KMS-11 (cell line): ENCODE measurements around the gene SFRP2.

Experiments used
- H2AFZ ChIP-seq: fragments of 200-600 bp; sonication (generic); 2 replicates; pipeline ENCODE4 v1.6.1; 2016; ENCODE audit warnings: antibody characterized with exemption, mixed run types, low read depth
- H3K27ac ChIP-seq: fragments of 200-600 bp; sonication (generic); 2 replicates; pipeline ENCODE4 v1.6.1; 2016; ENCODE audit warnings: mild to moderate bottlenecking, mixed run types
- H3K27me3 ChIP-seq: fragments of 200-600 bp; sonication (generic); 2 replicates; pipeline ENCODE4 v1.6.1; 2017; ENCODE audit warnings: mild to moderate bottlenecking, low read depth, mixed run types, moderate library complexity; ENCODE audit not compliant: insufficient read depth
- H3K36me3 ChIP-seq: fragments of 200-600 bp; sonication (generic); 2 replicates; pipeline ENCODE4 v1.6.1; 2017; ENCODE audit warnings: mild to moderate bottlenecking, mixed run types; ENCODE audit not compliant: insufficient read depth
- H3K4me1 ChIP-seq: fragments of 200-600 bp; sonication (generic); 2 replicates; pipeline ENCODE4 v1.6.1; 2016; ENCODE audit warnings: mild to moderate bottlenecking, low read depth, mixed run types; ENCODE audit not compliant: poor library complexity, severe bottlenecking
- H3K4me2 ChIP-seq: fragments of 200-600 bp; sonication (generic); 2 replicates; pipeline ENCODE4 v1.7.0; 2016; ENCODE audit warnings: mild to moderate bottlenecking, mixed run types
- H3K4me3 ChIP-seq: fragments of 200-600 bp; sonication (generic); IDR thresholded peaks from 2 replicates; pipeline ENCODE4 v1.6.1; 2017; ENCODE audit warnings: low read depth, low read length, mixed read lengths; ENCODE audit not compliant: insufficient read depth
- H3K79me2 ChIP-seq: fragments of 200-600 bp; sonication (generic); 2 replicates; pipeline ENCODE4 v1.6.1; 2016; ENCODE audit warnings: low read depth, mixed run types; ENCODE audit not compliant: insufficient read depth
- H3K9ac ChIP-seq: fragments of 200-600 bp; sonication (generic); 2 replicates; pipeline ENCODE4 v1.6.1; 2016; ENCODE audit warnings: mild to moderate bottlenecking, mixed run types
- H4K20me1 ChIP-seq: fragments of 200-600 bp; sonication (generic); 2 replicates; pipeline ENCODE4 v1.6.1; 2016; ENCODE audit warnings: mild to moderate bottlenecking, mixed run types; ENCODE audit not compliant: insufficient read depth
- CTCF ChIP-seq: fragments of 200-600 bp; sonication (generic); conservative IDR thresholded peaks from 2 replicates; pipeline ENCODE4 v1.6.1; 2017; ENCODE audit warnings: low read depth, mild to moderate bottlenecking, antibody characterized with exemption, low read length, moderate library complexity, mixed read lengths

The SFRP2 gene

GRCh38 chr4:153780221-153780620 lies 8.7 kb downstream of the SFRP2 start:
- Histone ChIP-seq H3K4me1 (no peaks in the 10 kb centered on the region), H4K20me1 (no peaks in the 10 kb centered on the region), H3K4me2 (no peak overlapping the region), H3K4me3 (no peak overlapping the region), H3K79me2 (no peaks in the 10 kb centered on the region), H2AFZ (no peak overlapping the region), H3K27me3 (no peaks in the 10 kb centered on the region), H3K27ac (no peak overlapping the region), H3K36me3 (no peaks in the 10 kb centered on the region), H3K9ac (no peak overlapping the region)
- no peak for TF ChIP-seq CTCF

- Histone ChIP-seq H3K9ac (no peak overlapping the region), H3K4me3 (no peak overlapping the region), H2AFZ (no peak overlapping the region), H3K36me3 (no peaks in the 10 kb centered on the region), H3K4me2 (no peak overlapping the region), H3K4me1 (no peaks in the 10 kb centered on the region), H3K27me3 (no peaks in the 10 kb centered on the region), H4K20me1 (no peaks in the 10 kb centered on the region), H3K79me2 (no peaks in the 10 kb centered on the region), H3K27ac (no peak overlapping the region)
- TF ChIP-seq CTCF: no peak
These were observed 10.5 kb downstream of the SFRP2 start for GRCh38 chr4:153778383-153778782.

- H3K4me3 ChIP-seq: no peak overlapping the region
- no peaks in the 10 kb centered on the region for H3K27me3 ChIP-seq
- H3K4me2 ChIP-seq: no peak overlapping the region
- H3K79me2 ChIP-seq: no peaks in the 10 kb centered on the region
- no peak overlapping the region for H2AFZ ChIP-seq
- no peaks in the 10 kb centered on the region for H3K36me3 ChIP-seq
- no peaks in the 10 kb centered on the region for H3K4me1 ChIP-seq
- no peak overlapping the region for H3K9ac ChIP-seq
- H3K27ac ChIP-seq: no peak overlapping the region
- H4K20me1 ChIP-seq: no peaks in the 10 kb centered on the region
- no peak for TF ChIP-seq CTCF
These were observed 11.5 kb downstream of the SFRP2 start for GRCh38 chr4:153777421-153777820.

DNA sequence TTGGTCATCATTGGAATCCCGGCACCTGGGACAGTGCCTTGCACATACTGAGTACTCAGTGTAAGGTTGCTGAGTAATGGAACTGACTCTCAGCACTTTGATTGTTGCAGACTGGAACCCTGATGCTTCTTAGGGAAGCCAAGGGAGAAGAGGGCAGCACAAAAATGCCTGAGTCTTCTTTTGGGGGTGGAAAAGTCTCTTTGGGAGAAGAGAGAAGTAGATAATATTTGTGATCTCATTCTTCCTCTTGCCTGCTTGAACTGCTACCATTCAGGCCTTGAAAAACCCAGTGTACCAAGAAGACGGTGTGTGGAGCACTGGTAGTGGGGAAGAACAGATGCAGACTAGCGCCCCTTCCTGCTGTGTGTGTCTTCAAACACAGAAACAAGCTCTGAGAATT lies 12.3 kb downstream of the SFRP2 start:
- no peak for TF ChIP-seq CTCF

GRCh38 chr4:153773236-153773690 lies 15.6 kb downstream of the SFRP2 start:
- Histone ChIP-seq H3K4me3 (no peak overlapping the region), H2AFZ (no peak overlapping the region), H3K79me2 (no peaks in the 10 kb centered on the region), H3K27ac (no peak overlapping the region), H3K27me3 (no peaks in the 10 kb centered on the region), H3K4me2 (no peak overlapping the region), H4K20me1 (no peaks in the 10 kb centered on the region), H3K9ac (no peak overlapping the region), H3K36me3 (no peaks in the 10 kb centered on the region), H3K4me1 (no peaks in the 10 kb centered on the region)
- 0 out of 2 replicates have a peak, but pooled peaks have one; percentile 15 for TF ChIP-seq CTCF

More for the DNA sequence above, 12.3 kb downstream of the SFRP2 start:
- no peaks in the 10 kb centered on the region for H4K20me1 ChIP-seq
- H2AFZ ChIP-seq: no peak overlapping the region
- H3K27ac ChIP-seq: no peak overlapping the region
- H3K36me3 ChIP-seq: no peaks in the 10 kb centered on the region
- no peak overlapping the region for H3K4me2 ChIP-seq
- H3K27me3 ChIP-seq: no peaks in the 10 kb centered on the region
- no peak overlapping the region for H3K9ac ChIP-seq
- no peak overlapping the region for H3K4me3 ChIP-seq
- no peaks in the 10 kb centered on the region for H3K79me2 ChIP-seq
- no peaks in the 10 kb centered on the region for H3K4me1 ChIP-seq
